Measurements from ENCODE around the gene FA2H. TPM values are rescaled to one million over a fixed set of nuclear protein-coding genes. Genes with fewer than 3 reads are reported as not detected.
"Not testable (repeated sequence)": the region's sequence is repeated elsewhere in the genome, so short reads cannot be mapped to it uniquely, and the experiment has no call there.

Gene FA2H
- total and polyA plus RNA-seq, 8 donors, result 2.2 to 6.4 (median 4.1) TPM

DNA sequence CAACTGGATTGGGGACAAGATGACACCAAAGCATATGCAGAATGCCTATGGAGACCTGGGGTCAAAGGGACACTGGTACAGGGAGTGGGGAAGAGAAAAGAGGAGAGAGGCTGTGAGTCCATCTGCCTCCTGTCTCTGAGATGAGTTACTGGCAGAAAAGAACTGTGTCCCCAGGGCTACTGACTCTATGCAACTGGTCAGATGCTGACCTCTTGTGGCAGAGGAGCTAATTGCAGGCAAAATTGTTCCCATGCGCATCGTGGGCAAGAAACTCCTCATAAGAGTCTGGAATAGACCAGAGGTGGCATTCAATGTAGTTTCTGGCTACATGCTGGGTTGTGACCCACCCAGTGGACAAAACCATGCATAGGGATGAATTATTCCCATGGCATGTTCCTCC, 47.9 kb downstream of the FA2H start:
- no peaks in the 10 kb centered on the region for H3K9me3 ChIP-seq
- WGBS, 2 donors, result 83 to 85% methylated on average over 2 of the region's 2 CpGs
- DNase-seq, result no peak
- no peaks in the 10 kb centered on the region for H3K36me3 ChIP-seq
- H3K4me3 ChIP-seq, result no peak overlapping the region
- intact Hi-C loops (cut with DNase I), result no loop called here
- TF ChIP-seq, protein P1, sequence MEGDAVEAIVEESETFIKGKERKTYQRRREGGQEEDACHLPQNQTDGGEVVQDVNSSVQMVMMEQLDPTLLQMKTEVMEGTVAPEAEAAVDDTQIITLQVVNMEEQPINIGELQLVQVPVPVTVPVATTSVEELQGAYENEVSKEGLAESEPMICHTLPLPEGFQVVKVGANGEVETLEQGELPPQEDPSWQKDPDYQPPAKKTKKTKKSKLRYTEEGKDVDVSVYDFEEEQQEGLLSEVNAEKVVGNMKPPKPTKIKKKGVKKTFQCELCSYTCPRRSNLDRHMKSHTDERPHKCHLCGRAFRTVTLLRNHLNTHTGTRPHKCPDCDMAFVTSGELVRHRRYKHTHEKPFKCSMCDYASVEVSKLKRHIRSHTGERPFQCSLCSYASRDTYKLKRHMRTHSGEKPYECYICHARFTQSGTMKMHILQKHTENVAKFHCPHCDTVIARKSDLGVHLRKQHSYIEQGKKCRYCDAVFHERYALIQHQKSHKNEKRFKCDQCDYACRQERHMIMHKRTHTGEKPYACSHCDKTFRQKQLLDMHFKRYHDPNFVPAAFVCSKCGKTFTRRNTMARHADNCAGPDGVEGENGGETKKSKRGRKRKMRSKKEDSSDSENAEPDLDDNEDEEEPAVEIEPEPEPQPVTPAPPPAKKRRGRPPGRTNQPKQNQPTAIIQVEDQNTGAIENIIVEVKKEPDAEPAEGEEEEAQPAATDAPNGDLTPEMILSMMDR (IDR thresholded peaks at IDR 0.05), result peak in 1 of 4 donors; percentile 20
- peaks cover 2 to 14% (median 6%) of the 10 kb centered on the region in 3 donors for H3K4me1 ChIP-seq
- FAIRE-seq, result no peak
- no peak overlapping the region for H3K27ac ChIP-seq
- H3K27me3 ChIP-seq, result no peaks in the 10 kb centered on the region
- no peak for ATAC-seq

DNA sequence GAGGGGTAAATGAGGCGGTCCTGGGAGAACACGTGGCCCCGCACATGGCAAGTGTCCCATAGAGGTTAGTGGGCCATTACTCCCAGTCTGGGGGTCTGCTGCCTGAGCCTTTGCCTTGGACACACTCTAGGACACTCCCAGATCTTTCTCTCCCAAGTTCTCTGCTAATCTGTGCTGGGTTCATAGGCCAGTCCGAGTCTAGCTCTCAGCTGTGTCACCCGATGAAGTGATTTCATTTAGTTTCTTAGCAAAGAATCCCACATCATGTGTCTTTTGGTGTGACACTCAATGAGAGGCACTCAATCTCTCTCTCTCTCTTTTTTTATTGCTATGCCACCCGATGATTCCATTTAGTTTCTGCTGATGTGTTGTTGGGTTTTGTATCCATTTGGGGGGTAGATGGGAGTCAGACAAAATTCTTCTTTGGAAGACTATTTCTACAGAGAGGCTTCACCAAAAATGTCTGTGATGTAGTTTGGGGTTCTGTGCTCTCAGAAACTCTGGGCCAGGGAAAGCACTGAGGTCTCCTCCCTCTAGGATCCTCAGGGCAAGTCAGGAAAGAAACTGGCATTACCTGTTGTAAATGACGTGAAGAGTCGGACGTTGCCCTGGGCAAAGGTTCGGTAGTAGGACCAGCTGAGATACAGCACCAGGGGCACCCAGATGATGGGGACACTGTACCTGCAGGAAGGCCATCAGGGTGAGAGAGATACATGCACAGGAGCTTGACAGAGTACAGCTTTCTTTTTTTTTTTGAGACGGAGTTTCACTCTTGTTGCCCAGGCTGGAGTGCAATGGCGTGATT, 48.8 kb downstream of the FA2H start:
- no peak for ATAC-seq
- no peak for FAIRE-seq
- no peak for DNase-seq
- peaks cover 2 to 13% (median 6%) of the 10 kb centered on the region in 3 donors for H3K4me1 ChIP-seq
- intact Hi-C loops (cut with DNase I), result no loop called here
- H3K27me3 ChIP-seq, result no peaks in the 10 kb centered on the region
- H3K36me3 ChIP-seq, result no peaks in the 10 kb centered on the region
- TF ChIP-seq, protein P1 (IDR thresholded peaks at IDR 0.05), result no peak
- H3K9me3 ChIP-seq, result no peaks in the 10 kb centered on the region
- 93 to 95% methylated on average over 12 of the region's 12 CpGs for WGBS, 2 donors
- no peak overlapping the region for H3K27ac ChIP-seq
- no peak overlapping the region for H3K4me3 ChIP-seq

DNA sequence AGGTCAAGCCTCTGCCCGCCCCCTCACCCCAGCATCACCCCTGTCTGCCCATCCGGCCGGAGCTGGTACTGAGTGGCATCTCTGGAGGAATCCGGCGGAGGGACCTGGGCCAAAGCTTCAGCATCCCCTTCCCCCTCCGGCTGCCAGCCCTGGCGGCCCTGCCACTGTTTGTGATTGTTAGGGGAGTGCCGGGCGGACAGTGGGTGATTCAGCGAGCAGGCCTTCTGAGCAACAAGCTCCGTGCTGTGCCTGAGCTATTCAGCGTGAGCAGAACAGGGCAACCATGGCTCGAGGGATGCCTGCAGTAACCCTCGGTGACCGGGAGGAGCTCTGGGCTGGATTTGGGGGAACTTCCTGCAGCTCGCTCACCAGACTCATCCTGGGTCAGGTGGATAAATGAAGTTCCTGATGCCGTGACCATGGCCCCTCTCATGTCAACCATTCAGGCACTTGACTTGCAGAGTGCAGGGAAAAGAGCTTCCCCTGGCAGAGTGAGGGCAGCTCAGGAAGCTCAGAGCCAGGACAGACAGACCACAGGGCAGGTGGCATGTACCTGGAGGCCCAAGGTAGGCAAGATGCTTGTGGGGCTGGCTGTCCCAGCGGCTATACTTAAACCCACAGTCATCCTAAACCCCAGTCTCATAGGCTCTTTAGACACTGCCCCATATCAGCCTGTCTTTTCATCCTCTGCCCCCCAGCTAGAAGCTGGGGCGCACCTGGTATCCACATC, 49.6 kb downstream of the FA2H start:
- intact Hi-C loops (cut with DNase I), result no loop called here
- Histone ChIP-seq H3K36me3 (no peaks in the 10 kb centered on the region), H3K27ac (no peak overlapping the region), H3K4me3 (no peak overlapping the region), H3K9me3 (no peaks in the 10 kb centered on the region), H3K4me1 (peaks cover 2 to 7% (median 6%) of the 10 kb centered on the region in 3 donors), H3K27me3 (no peaks in the 10 kb centered on the region)
- no peak for ATAC-seq
- FAIRE-seq, result no peak
- TF ChIP-seq, protein P1 (IDR thresholded peaks at IDR 0.05), result no peak
- DNase-seq, result peak in 1 of 6 donors; percentile 17
- 89 to 92% methylated on average over 19 of the region's 19 CpGs for WGBS, 2 donors

DNA sequence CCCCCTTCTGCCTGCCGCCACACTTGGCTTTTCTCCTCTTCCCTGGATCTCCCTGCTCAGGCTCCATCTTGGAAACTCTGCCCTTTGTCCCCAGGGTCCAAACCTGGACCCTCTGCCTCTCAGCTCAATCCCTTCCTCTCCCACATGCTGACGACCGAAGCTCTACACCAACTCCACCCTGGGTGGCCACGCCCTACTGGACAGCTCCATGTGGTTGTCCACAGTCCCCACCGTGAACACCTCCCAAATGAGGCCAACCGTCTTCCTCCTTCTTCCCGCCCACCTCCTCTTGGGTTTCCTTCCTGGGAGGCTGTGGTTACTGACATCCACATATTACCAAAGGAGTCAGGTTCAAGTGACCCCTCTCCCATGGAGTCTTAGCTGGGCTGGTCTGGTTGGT, 51.4 kb downstream of the FA2H start:
- no peak for FAIRE-seq
- no peak overlapping the region for H3K27ac ChIP-seq
- ATAC-seq, result no peak

DNA sequence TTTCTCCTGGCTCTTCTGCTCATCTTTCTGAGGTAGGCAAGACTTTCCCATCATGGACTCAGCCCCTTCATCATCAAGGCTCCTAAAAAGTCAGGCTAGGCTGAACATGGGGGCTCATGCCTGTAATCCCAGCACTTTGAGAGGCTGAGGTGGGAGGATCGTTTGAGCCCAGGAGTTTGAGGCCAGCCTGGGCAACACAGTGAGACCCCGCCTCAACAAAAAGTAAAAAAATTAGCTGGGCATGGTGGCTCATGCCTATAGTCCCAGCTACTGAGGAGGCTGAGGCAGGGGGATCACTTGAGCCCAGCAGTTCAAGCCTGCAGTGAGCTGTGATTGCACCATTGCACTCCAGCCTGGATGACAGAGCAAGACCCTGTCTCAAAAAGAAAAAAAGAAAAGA, 52.5 kb downstream of the FA2H start:
- H3K27me3 ChIP-seq; H3K9me3 ChIP-seq; H3K27ac ChIP-seq; ATAC-seq; intact Hi-C loops (cut with DNase I); H3K4me3 ChIP-seq; DNase-seq; FAIRE-seq; H3K4me1 ChIP-seq; H3K36me3 ChIP-seq: not testable (repeated sequence)
- WGBS, 2 donors, result 89 to 100% methylated on average over 2 of the region's 2 CpGs

More for the DNA sequence above, 51.4 kb downstream of the FA2H start:
- H3K4me3 ChIP-seq, result no peak overlapping the region
- TF ChIP-seq, protein P1 (IDR thresholded peaks at IDR 0.05), result no peak
- intact Hi-C loops (cut with DNase I), result no loop called here
- DNase-seq, result no peak
- H3K4me1 ChIP-seq, result no peaks in the 10 kb centered on the region
- no peaks in the 10 kb centered on the region for H3K36me3 ChIP-seq
- H3K27me3 ChIP-seq, result no peaks in the 10 kb centered on the region
- H3K9me3 ChIP-seq, result no peaks in the 10 kb centered on the region
- WGBS, 2 donors, result 93 to 95% methylated on average over 7 of the region's 7 CpGs

Data from pancreas (tissue), 10 donors.